ENCODE measurements around the gene PRKD3. TPM values are rescaled to one million over a fixed set of nuclear protein-coding genes. Genes with fewer than 3 reads are reported as not detected.

PRKD3 gene
- total RNA-seq, 1 experiment from 2014 or later: 27.2 TPM

DNA sequence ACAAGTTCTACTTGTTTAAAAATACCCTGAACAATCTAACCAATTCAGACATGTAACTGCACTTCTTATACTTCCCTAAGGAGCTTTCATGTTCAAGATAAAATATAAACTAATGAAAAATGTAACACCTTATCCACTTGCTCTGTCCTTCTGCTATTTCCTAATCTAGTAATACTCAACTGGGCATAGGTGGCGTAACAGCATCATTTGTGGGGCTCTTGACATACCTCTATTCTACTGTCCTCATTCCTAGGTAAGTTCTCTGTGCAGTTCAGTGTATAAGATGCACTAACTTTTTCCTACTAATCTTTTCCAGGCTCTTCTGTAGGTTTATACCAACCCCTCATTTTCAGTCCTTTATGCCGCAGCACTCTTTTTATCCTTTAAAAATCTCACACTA is 36.7 kb downstream of the PRKD3 start:
- intact Hi-C loops (cut with micrococcal nuclease): loop anchor here (2.0 to 5.0 kb wide), 3 partner anchors 103 to 589 kb away; no protein-coding TSS in a partner anchor
- peak; percentile 79 for ATAC-seq
- no TSS peak for BruUV-seq (replicated peaks)

DNA sequence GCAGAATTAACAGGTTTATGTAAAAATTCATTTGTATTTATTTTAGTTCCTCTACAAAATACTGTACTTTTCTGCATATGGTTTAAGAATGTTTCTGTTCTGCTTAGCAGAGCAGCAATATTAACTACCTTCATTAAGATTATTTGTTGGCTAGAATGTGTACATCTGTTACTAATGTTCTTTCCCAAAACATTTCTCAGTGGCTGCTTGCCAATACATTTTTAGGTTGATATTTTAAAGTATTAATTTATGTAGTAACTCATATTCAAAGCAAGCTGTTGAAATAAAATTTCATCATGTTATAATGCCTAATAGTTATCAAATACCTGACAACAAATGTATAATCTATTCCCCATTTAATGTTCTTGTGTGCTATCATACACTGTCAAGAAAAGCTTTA is 40.3 kb downstream of the PRKD3 start:
- ChIA-PET CTCF (no interaction called here), POLR2A (ENCODE audit: unreplicated experiment) (no interaction called here)
- no peak overlapping the region for H3K4me3 ChIP-seq (ENCODE audit: low read length)
- H3K4me2 ChIP-seq (ENCODE audit: low read length): no peak overlapping the region
- no TSS peak for BruUV-seq (replicated peaks)
- no peaks in the 10 kb centered on the region for H3K79me2 ChIP-seq (ENCODE audit: low read length)
- 0 out of 2 replicates have a peak, but pooled peaks cover 8% of the 10 kb centered on the region for H3K4me1 ChIP-seq (ENCODE audit: insufficient read depth, low read length)
- peaks cover 18% of the 10 kb centered on the region for H3K36me3 ChIP-seq (ENCODE audit: low read depth, low read length)
- ATAC-seq (no peak), DNase-seq (no peak)
- H2AFZ ChIP-seq (ENCODE audit: low read length): no peak overlapping the region
- intact Hi-C loops (cut with micrococcal nuclease): no loop called here
- no peaks in the 10 kb centered on the region for H4K20me1 ChIP-seq (ENCODE audit: low read length)
- no peak overlapping the region for H3K9ac ChIP-seq (ENCODE audit: low read length)
- no peaks in the 10 kb centered on the region for H3K9me2 ChIP-seq (replicated peaks; ENCODE audit: low read length)
- H3K27ac ChIP-seq (ENCODE audit: low read length): no peak overlapping the region
- H3F3A ChIP-seq (ENCODE audit: low read length, unreplicated experiment): no peaks in the 10 kb centered on the region
- H3K27me3 ChIP-seq (ENCODE audit: low read length): no peaks in the 10 kb centered on the region
- no peak for TF ChIP-seq EZH2 (IDR thresholded peaks at IDR 0.05; ENCODE audit: low read length, unreplicated experiment)
- no peak for TF ChIP-seq EZH2phosphoT487 (IDR thresholded peaks at IDR 0.05; ENCODE audit: borderline replicate concordance, low read length)
- TF ChIP-seq, protein P1, sequence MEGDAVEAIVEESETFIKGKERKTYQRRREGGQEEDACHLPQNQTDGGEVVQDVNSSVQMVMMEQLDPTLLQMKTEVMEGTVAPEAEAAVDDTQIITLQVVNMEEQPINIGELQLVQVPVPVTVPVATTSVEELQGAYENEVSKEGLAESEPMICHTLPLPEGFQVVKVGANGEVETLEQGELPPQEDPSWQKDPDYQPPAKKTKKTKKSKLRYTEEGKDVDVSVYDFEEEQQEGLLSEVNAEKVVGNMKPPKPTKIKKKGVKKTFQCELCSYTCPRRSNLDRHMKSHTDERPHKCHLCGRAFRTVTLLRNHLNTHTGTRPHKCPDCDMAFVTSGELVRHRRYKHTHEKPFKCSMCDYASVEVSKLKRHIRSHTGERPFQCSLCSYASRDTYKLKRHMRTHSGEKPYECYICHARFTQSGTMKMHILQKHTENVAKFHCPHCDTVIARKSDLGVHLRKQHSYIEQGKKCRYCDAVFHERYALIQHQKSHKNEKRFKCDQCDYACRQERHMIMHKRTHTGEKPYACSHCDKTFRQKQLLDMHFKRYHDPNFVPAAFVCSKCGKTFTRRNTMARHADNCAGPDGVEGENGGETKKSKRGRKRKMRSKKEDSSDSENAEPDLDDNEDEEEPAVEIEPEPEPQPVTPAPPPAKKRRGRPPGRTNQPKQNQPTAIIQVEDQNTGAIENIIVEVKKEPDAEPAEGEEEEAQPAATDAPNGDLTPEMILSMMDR (conservative IDR thresholded peaks at IDR 0.05; ENCODE audit: low read depth, low read length): no peak
- H3K9me3 ChIP-seq (ENCODE audit: low read length): no peaks in the 10 kb centered on the region

More for the DNA sequence above, 36.7 kb downstream of the PRKD3 start:
- CTCF ChIA-PET: interaction anchor here (0.6 kb wide), 1 partner anchor 127 kb away, joined by 3 read pairs; no protein-coding TSS in a partner anchor
- peaks cover 3% of the 10 kb centered on the region; the same call in 1 of the 2 replicates for H3K36me3 ChIP-seq (ENCODE audit: low read depth, low read length)
- H3K4me3 ChIP-seq (ENCODE audit: low read length): no peak overlapping the region
- POLR2A ChIA-PET (ENCODE audit: unreplicated experiment): interaction anchor here (0.7 kb wide), 1 partner anchor 75 kb away, joined by 8 read pairs; no protein-coding TSS in a partner anchor
- no peak overlapping the region for H3K27ac ChIP-seq (ENCODE audit: low read length)
- H3K79me2 ChIP-seq (ENCODE audit: low read length): no peaks in the 10 kb centered on the region
- no peak overlapping the region for H2AFZ ChIP-seq (ENCODE audit: low read length)
- no peaks in the 10 kb centered on the region for H4K20me1 ChIP-seq (ENCODE audit: low read length)
- no peak overlapping the region for H3K4me2 ChIP-seq (ENCODE audit: low read length)
- H3K9me3 ChIP-seq (ENCODE audit: low read length): no peaks in the 10 kb centered on the region
- H3K4me1 ChIP-seq (ENCODE audit: insufficient read depth, low read length): 0 out of 2 replicates have a peak, but pooled peaks cover 6% of the 10 kb centered on the region
- H3K9me2 ChIP-seq (replicated peaks; ENCODE audit: low read length): no peaks in the 10 kb centered on the region
- H3F3A ChIP-seq (ENCODE audit: low read length, unreplicated experiment): no peaks in the 10 kb centered on the region
- DNase-seq: peak; percentile 27
- TF ChIP-seq EZH2phosphoT487 (IDR thresholded peaks at IDR 0.05; ENCODE audit: borderline replicate concordance, low read length) (no peak), EZH2 (IDR thresholded peaks at IDR 0.05; ENCODE audit: low read length, unreplicated experiment) (no peak)
- TF ChIP-seq, protein P1 (conservative IDR thresholded peaks at IDR 0.05; ENCODE audit: low read depth, low read length): peak; percentile 59
- no peaks in the 10 kb centered on the region for H3K27me3 ChIP-seq (ENCODE audit: low read length)
- H3K9ac ChIP-seq (ENCODE audit: low read length): no peak overlapping the region

DNA sequence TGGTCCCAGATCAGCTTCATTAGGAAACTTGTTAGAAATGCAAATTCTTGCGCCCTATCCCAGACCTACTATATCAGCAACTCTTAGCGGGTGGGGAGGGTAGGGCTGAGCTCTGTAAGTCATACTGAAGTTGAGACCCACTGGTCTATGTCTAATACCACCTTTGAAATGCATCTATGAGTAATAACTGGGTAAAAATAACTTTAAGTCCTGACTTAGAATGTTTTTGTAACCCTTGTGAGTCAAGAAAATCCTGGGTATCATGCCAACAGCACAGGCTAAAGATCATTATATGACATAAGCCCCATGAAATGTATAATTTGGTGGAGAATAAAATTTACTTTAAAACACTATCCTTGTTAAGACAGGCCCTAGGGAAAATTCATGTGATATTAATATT is 41.4 kb downstream of the PRKD3 start:
- intact Hi-C loops (cut with micrococcal nuclease): no loop called here
- ChIA-PET CTCF (no interaction called here), POLR2A (ENCODE audit: unreplicated experiment) (no interaction called here)
- Histone ChIP-seq H3F3A (ENCODE audit: low read length, unreplicated experiment) (no peaks in the 10 kb centered on the region), H3K4me1 (ENCODE audit: insufficient read depth, low read length) (0 out of 2 replicates have a peak, but pooled peaks cover 8% of the 10 kb centered on the region), H4K20me1 (ENCODE audit: low read length) (no peaks in the 10 kb centered on the region), H3K4me2 (ENCODE audit: low read length) (no peak overlapping the region), H3K27ac (ENCODE audit: low read length) (0 out of 2 replicates have a peak overlapping the region, but pooled peaks have one; percentile 10), H3K9me3 (ENCODE audit: low read length) (no peaks in the 10 kb centered on the region), H3K9me2 (replicated peaks; ENCODE audit: low read length) (no peaks in the 10 kb centered on the region), H3K4me3 (ENCODE audit: low read length) (no peak overlapping the region), H3K36me3 (ENCODE audit: low read depth, low read length) (peaks cover 23% of the 10 kb centered on the region), H3K79me2 (ENCODE audit: low read length) (no peaks in the 10 kb centered on the region), H2AFZ (ENCODE audit: low read length) (no peak overlapping the region), H3K9ac (ENCODE audit: low read length) (no peak overlapping the region), H3K27me3 (ENCODE audit: low read length) (no peaks in the 10 kb centered on the region)
- DNase-seq (peak; percentile 61), ATAC-seq (peak; percentile 64)
- TF ChIP-seq EZH2 (IDR thresholded peaks at IDR 0.05; ENCODE audit: low read length, unreplicated experiment) (no peak), EZH2phosphoT487 (IDR thresholded peaks at IDR 0.05; ENCODE audit: borderline replicate concordance, low read length) (no peak)
- TF ChIP-seq, protein P1 (conservative IDR thresholded peaks at IDR 0.05; ENCODE audit: low read depth, low read length): no peak
- no TSS peak for BruUV-seq (replicated peaks)
